H1 (cell line): ENCODE data around the gene PLCB3. TPM values are rescaled to one million over a fixed set of nuclear protein-coding genes. Genes with fewer than 3 reads are reported as not detected.

ENCODE experiments used
- CTCF ChIA-PET: fragments of 300-600 bp; sonication (Branson Sonifier 250); formaldehyde crosslinking; loops from one replicate; lab custom pipeline; 2021; ENCODE audit not compliant: partially characterized antibody; lab: Charles Lee
- POLR2A ChIA-PET: fragments of 300-600 bp; sonication (Branson Sonifier 250); formaldehyde crosslinking; loops from one replicate; lab custom pipeline; 2021; ENCODE audit warnings: inconsistent platforms; ENCODE audit not compliant: partially characterized antibody; lab: Charles Lee
- DNase-seq, 2 experiments: peaks; one replicate each; pipeline versions ENCODE4 v3.0.0 to v3.0.0-alpha.2; 2010 to 2022; ENCODE audit warnings: low spot score in 2 of 2, low read depth in 1 of 2, mixed read lengths in 1 of 2
- FAIRE-seq: peaks from 2 replicates; lab custom pipeline; 2011; peaks lifted over from hg19 to GRCh38; lab: Jason Lieb, UNC
- H2AFZ ChIP-seq: 2 replicates; pipeline ENCODE4 v1.8.1; 2012; ENCODE audit warnings: low read length, inconsistent platforms
- H2AK5ac ChIP-seq: 2 replicates; pipeline ENCODE4 v1.6.1; 2013; ENCODE audit warnings: low read depth, low read length
- H2BK120ac ChIP-seq: replicated peaks from 2 replicates; pipeline ENCODE3; 2013; ENCODE audit warnings: low read depth, low read length, inconsistent platforms
- H2BK12ac ChIP-seq: 2 replicates; pipeline ENCODE4 v1.6.1; 2013; ENCODE audit warnings: low read depth, low read length
- H2BK15ac ChIP-seq: 2 replicates; pipeline ENCODE4 v1.6.1; 2013; ENCODE audit warnings: low read length
- H2BK20ac ChIP-seq: 2 replicates; pipeline ENCODE4 v1.6.1; 2013; ENCODE audit warnings: low read length
- H2BK5ac ChIP-seq: 2 replicates; pipeline ENCODE4 v1.6.1; 2013; ENCODE audit warnings: low read depth, low read length
- H3K14ac ChIP-seq: 2 replicates; pipeline ENCODE4 v1.6.1; 2013; ENCODE audit warnings: inconsistent platforms; ENCODE audit not compliant: insufficient read length
- H3K18ac ChIP-seq: 2 replicates; pipeline ENCODE4 v1.6.1; 2013; ENCODE audit warnings: low read length; ENCODE audit errors: extremely low read depth
- H3K23ac ChIP-seq: 2 replicates; pipeline ENCODE4 v1.6.1; 2013; ENCODE audit warnings: inconsistent platforms; ENCODE audit not compliant: insufficient read length
- H3K23me2 ChIP-seq: 2 replicates; pipeline ENCODE4 v1.6.1; 2013; ENCODE audit warnings: low read depth, low read length
- H3K27ac ChIP-seq: 2 replicates; pipeline ENCODE4 v1.6.1; 2011; ENCODE audit warnings: low read depth, low read length, inconsistent platforms
- H3K27me3 ChIP-seq, 4 experiments: replicated peaks in 1 of 4; 1 replicate in 1 of 4; 2 replicates in 3 of 4; pipeline versions ENCODE4 v1.6.1 to v1.8.1; 2011 to 2013; ENCODE audit warnings: low read length in 3 of 4, mild to moderate bottlenecking in 3 of 4, inconsistent platforms in 2 of 4, mixed read lengths in 2 of 4, moderate library complexity in 1 of 4; ENCODE audit not compliant: control insufficient read depth in 3 of 4, insufficient read depth in 3 of 4; ENCODE audit errors: extremely low read depth in 1 of 4
- H3K36me3 ChIP-seq, 4 experiments: 2 replicates each; pipeline versions ENCODE4 v1.6.1 to v1.8.1; 2011 to 2013; ENCODE audit warnings: mild to moderate bottlenecking in 4 of 4, low read length in 3 of 4, moderate library complexity in 2 of 4, control low read depth in 1 of 4, inconsistent platforms in 1 of 4; ENCODE audit not compliant: insufficient read depth in 4 of 4, control insufficient read depth in 2 of 4
- H3K4ac ChIP-seq: replicated peaks from 2 replicates; pipeline ENCODE3; 2013; ENCODE audit warnings: low read length, low read depth, mixed read lengths, inconsistent platforms; ENCODE audit not compliant: insufficient read length
- H3K4me1 ChIP-seq, 4 experiments: replicated peaks in 1 of 4; 1 replicate in 1 of 4; 2 replicates in 3 of 4; pipeline versions ENCODE4 v1.6.1 to v1.8.1; 2011 to 2013; ENCODE audit warnings: low read length in 3 of 4, inconsistent platforms in 2 of 4, mixed read lengths in 1 of 4; ENCODE audit not compliant: insufficient read depth in 4 of 4, control insufficient read depth in 3 of 4
- H3K4me2 ChIP-seq, 2 experiments: 2 replicates each; pipeline versions ENCODE4 v1.6.1 to v1.8.1; 2011 to 2013; ENCODE audit warnings: low read depth in 2 of 2, low read length in 2 of 2, control low read depth in 1 of 2, inconsistent platforms in 1 of 2, mild to moderate bottlenecking in 1 of 2; ENCODE audit not compliant: insufficient read depth in 1 of 2
- H3K4me3 ChIP-seq, 4 experiments: fragments of 200-600, 300-600 bp in 1 of 4; sonication (generic), shearing (Covaris generic), sonication (Bioruptor Twin) in 1 of 4; 2 replicates each; pipeline versions ENCODE4 v1.5.1 to v1.8.1; 2011 to 2016; ENCODE audit warnings: low read length in 4 of 4, low read depth in 3 of 4, control low read depth in 2 of 4, inconsistent platforms in 2 of 4, mild to moderate bottlenecking in 2 of 4, mixed read lengths in 1 of 4, moderate library complexity in 1 of 4; ENCODE audit not compliant: insufficient read depth in 2 of 4; ENCODE audit errors: extremely low read depth in 1 of 4
- H3K56ac ChIP-seq: replicated peaks from 2 replicates; pipeline ENCODE3; 2013; ENCODE audit warnings: low read depth, mild to moderate bottlenecking, mixed read lengths, low read length, inconsistent platforms; ENCODE audit not compliant: insufficient read length
- H3K79me1 ChIP-seq: 2 replicates; pipeline ENCODE4 v1.6.1; 2013; ENCODE audit warnings: low read depth, low read length, control low read depth
- H3K79me2 ChIP-seq, 2 experiments: 2 replicates each; pipeline versions ENCODE4 v1.6.1 to v1.8.1; 2012 to 2013; ENCODE audit warnings: low read length in 2 of 2, mild to moderate bottlenecking in 2 of 2, inconsistent platforms in 1 of 2; ENCODE audit not compliant: insufficient read depth in 2 of 2, control insufficient read depth in 1 of 2
- H3K9ac ChIP-seq, 4 experiments: replicated peaks in 1 of 4; 1 replicate in 1 of 4; 2 replicates in 3 of 4; pipeline versions ENCODE4 v1.6.1 to v1.8.1; 2011 to 2013; ENCODE audit warnings: low read depth in 3 of 4, low read length in 3 of 4, control low read depth in 2 of 4, mild to moderate bottlenecking in 2 of 4, moderate library complexity in 2 of 4, inconsistent platforms in 1 of 4; ENCODE audit errors: extremely low read depth in 1 of 4
- H3K9me3 ChIP-seq, 2 experiments: 2 replicates each; pipeline versions ENCODE4 v1.6.1 to v1.8.1; 2012 to 2013; ENCODE audit warnings: mild to moderate bottlenecking in 2 of 2, moderate library complexity in 2 of 2, control low read depth in 1 of 2, inconsistent platforms in 1 of 2, low read depth in 1 of 2, low read length in 1 of 2, mixed read lengths in 1 of 2; ENCODE audit not compliant: insufficient read depth in 2 of 2
- H4K20me1 ChIP-seq, 2 experiments: replicated peaks in 1 of 2; 2 replicates each; pipeline versions ENCODE3 to v1.8.1; 2011 to 2013; ENCODE audit warnings: inconsistent platforms in 2 of 2, low read length in 2 of 2, mild to moderate bottlenecking in 1 of 2; ENCODE audit not compliant: insufficient read depth in 2 of 2, control insufficient read depth in 1 of 2
- H4K5ac ChIP-seq: 2 replicates; pipeline ENCODE4 v1.6.1; 2013; ENCODE audit warnings: low read length, low read depth, mixed read lengths, inconsistent platforms; ENCODE audit not compliant: insufficient read length
- H4K8ac ChIP-seq: 2 replicates; pipeline ENCODE4 v1.8.0; 2013; ENCODE audit warnings: mild to moderate bottlenecking, moderate library complexity, low read length, inconsistent platforms; ENCODE audit not compliant: insufficient read depth; ENCODE audit errors: extremely low read depth
- H4K91ac ChIP-seq: replicated peaks from 2 replicates; pipeline ENCODE3; 2013; ENCODE audit warnings: low read length, mixed read lengths, inconsistent platforms; ENCODE audit not compliant: insufficient read length
- EGR1 ChIP-seq: IDR thresholded peaks from 2 replicates; pipeline ENCODE4 v1.6.1; 2011; ENCODE audit warnings: low read depth, low read length, borderline replicate concordance
- EP300 ChIP-seq, 2 experiments: IDR thresholded peaks; 1 replicate in 1 of 2; 2 replicates in 1 of 2; pipeline ENCODE4 v1.6.1; 2011 to 2012; ENCODE audit warnings: low read depth in 2 of 2, low read length in 2 of 2, mild to moderate bottlenecking in 2 of 2, borderline replicate concordance in 1 of 2, inconsistent platforms in 1 of 2, moderate library complexity in 1 of 2
- FOSL1 ChIP-seq: IDR thresholded peaks from 2 replicates; pipeline ENCODE4 v1.6.1; 2011; ENCODE audit warnings: mild to moderate bottlenecking, low read depth, low read length, moderate library complexity; ENCODE audit not compliant: insufficient read depth
- GTF2F1 ChIP-seq: IDR thresholded peaks from 2 replicates; pipeline ENCODE4 v1.6.1; 2012; ENCODE audit warnings: low read depth, low read length, improper control_type of control experiment, borderline replicate concordance
- JUND ChIP-seq: IDR thresholded peaks from 2 replicates; pipeline ENCODE4 v1.6.1; 2011; ENCODE audit warnings: mild to moderate bottlenecking, improper control_type of control experiment, low read length
- KDM1A ChIP-seq: fragments of 200-600, 300-600 bp; sonication (generic); IDR thresholded peaks from 2 replicates; pipeline ENCODE4 v1.7.1; 2016; ENCODE audit warnings: mild to moderate bottlenecking, low read length, borderline replicate concordance
- NRF1 ChIP-seq: IDR thresholded peaks from 2 replicates; pipeline ENCODE4 v1.6.1; 2011; ENCODE audit warnings: mild to moderate bottlenecking, low read depth, low read length, improper control_type of control experiment
- PHF8 ChIP-seq: fragments of 200-600 bp; sonication (generic); conservative IDR thresholded peaks from 2 replicates; pipeline ENCODE4 v1.7.1; 2012; ENCODE audit warnings: low read depth, mild to moderate bottlenecking, inconsistent platforms, low read length, moderate library complexity
- POU5F1 ChIP-seq: IDR thresholded peaks from 2 replicates; pipeline ENCODE4 v1.6.1; 2011; ENCODE audit warnings: low read depth, mild to moderate bottlenecking, low read length, moderate library complexity
- SIX5 ChIP-seq: IDR thresholded peaks from 2 replicates; pipeline ENCODE4 v1.6.1; 2011; ENCODE audit warnings: mild to moderate bottlenecking, low read depth, low read length
- TBP ChIP-seq: IDR thresholded peaks from 2 replicates; pipeline ENCODE4 v1.6.1; 2011; ENCODE audit warnings: low read depth, low read length, improper control_type of control experiment
- YY1 ChIP-seq: IDR thresholded peaks from 2 replicates; pipeline ENCODE4 v1.6.1; 2011; ENCODE audit warnings: low read depth, mild to moderate bottlenecking, low read length
- WGBS, 2 experiments: shearing (Covaris generic) in 1 of 2; methylation state at CpG; one replicate each; pipeline versions ENCODE4 v1.1.6 to v1.1.7; 2013 to 2015; ENCODE audit warnings: low lambda C conversion rate in 2 of 2, mixed read lengths in 2 of 2, inconsistent platforms in 1 of 2, low coverage in 1 of 2, missing lambda C conversion rate in 1 of 2; ENCODE audit not compliant: insufficient replicate concordance in 2 of 2, insufficient coverage in 1 of 2, insufficient read length in 1 of 2; ENCODE audit errors: extremely low coverage in 1 of 2, missing lambda C conversion rate in 1 of 2; 5-methylcytosine and 5-hydroxymethylcytosine counted together
- polyA plus RNA-seq, 7 experiments: library from polyadenylated mRNA; depleted of rRNA in 3 of 7; stranded (reverse) in 5 of 7; unstranded in 2 of 7; fragments of >200 nt in 5 of 7; fragments of 200-250 nt in 2 of 7; gene quantifications; 1 replicate in 5 of 7; 2 replicates in 1 of 7; 4 replicates in 1 of 7; pipeline versions ENCODE4 v1.2.1 to v1.2.3, GENCODE V29; 2011 to 2013; ENCODE audit warnings: missing spikeins in 2 of 7, mixed read lengths in 2 of 7
- total RNA-seq: library from RNA; stranded (reverse); fragmentation: NEBNext Ultra II Directional; extraction: Animal tissue kit (Norgen Biotek cat#: 25700); gene quantifications from 2 replicates; pipeline ENCODE4 v1.2.1, GENCODE V29; 2021
- TF ChIP-seq, protein P1 (sequence below): IDR thresholded peaks from 2 replicates; pipeline ENCODE4 v1.6.1; 2011; ENCODE audit warnings: low read length, improper control_type of control experiment

The PLCB3 gene
- total and polyA plus RNA-seq, 2 of the 8 experiments (the other 6 are each of a cell fraction or from before 2014, with no cell fraction given) = 47.2 to 104 TPM

GRCh38 chr11:64219755-64220154 lies 31.6 kb upstream of the PLCB3 start:
- Histone ChIP-seq H3K56ac (no peak overlapping the region), H2BK5ac (no peak overlapping the region), H3K23ac (no peak overlapping the region), H3K9me3 (no peaks in the 10 kb centered on the region), H3K79me1 (no peaks in the 10 kb centered on the region), H2BK12ac (no peak overlapping the region), H3K4me3 (no peak overlapping the region), H2BK120ac (no peak overlapping the region), H2BK15ac (no peak overlapping the region), H3K79me2 (no peaks in the 10 kb centered on the region), H3K14ac (no peak overlapping the region), H4K91ac (no peak overlapping the region), H3K18ac (no peak overlapping the region), H2AK5ac (no peak overlapping the region), H3K4ac (no peak overlapping the region), H3K36me3 (peaks cover 0 to 9% (median 5%) of the 10 kb centered on the region in 4 experiments; a peak in 5 of 8 replicates), H3K9ac (no peak overlapping the region), H3K4me1 (no peaks in the 10 kb centered on the region; a peak in 1 of 7 replicates), H3K27ac (no peak overlapping the region), H4K5ac (no peak overlapping the region), H3K23me2 (no peaks in the 10 kb centered on the region), H4K20me1 (peaks cover 2 to 13% of the 10 kb centered on the region in 2 experiments), H3K27me3 (no peaks in the 10 kb centered on the region), H2BK20ac (no peak overlapping the region), H2AFZ (no peak overlapping the region), H3K4me2 (no peak overlapping the region), H4K8ac (no peak overlapping the region)
- ChIA-PET CTCF (interaction anchor here (1.1 to 2.8 kb wide), 6 partner anchors 9 to 56 kb away, joined by 3 to 19 read pairs (median 4); partner anchors contain the start of genes FERMT3 and PLCB3), POLR2A (interaction anchor here (1.0 to 14.1 kb wide), 9 partner anchors 11 to 50 kb away, joined by 3 to 253 read pairs (median 4); partner anchors contain the start of genes FERMT3, PLCB3, STIP1 and VEGFB)
- DNase-seq = no peak
- WGBS, 2 experiments = 96% methylated on average over 10 of the region's 10 CpGs; no CpG with 5 or more reads in 1 of the 2 experiments
- FAIRE-seq = no peak
- no peak for TF ChIP-seq TBP
- TF ChIP-seq KDM1A = no peak
- no peak for TF ChIP-seq JUND
- TF ChIP-seq EGR1 = no peak
- TF ChIP-seq PHF8 = no peak
- TF ChIP-seq GTF2F1 = no peak
- no peak for TF ChIP-seq YY1
- TF ChIP-seq FOSL1 = no peak
- TF ChIP-seq NRF1 = no peak
- TF ChIP-seq, protein P1, sequence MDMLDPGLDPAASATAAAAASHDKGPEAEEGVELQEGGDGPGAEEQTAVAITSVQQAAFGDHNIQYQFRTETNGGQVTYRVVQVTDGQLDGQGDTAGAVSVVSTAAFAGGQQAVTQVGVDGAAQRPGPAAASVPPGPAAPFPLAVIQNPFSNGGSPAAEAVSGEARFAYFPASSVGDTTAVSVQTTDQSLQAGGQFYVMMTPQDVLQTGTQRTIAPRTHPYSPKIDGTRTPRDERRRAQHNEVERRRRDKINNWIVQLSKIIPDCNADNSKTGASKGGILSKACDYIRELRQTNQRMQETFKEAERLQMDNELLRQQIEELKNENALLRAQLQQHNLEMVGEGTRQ = no peak
- TF ChIP-seq EP300 (IDR thresholded peaks at IDR 0.05; ENCODE audit: borderline replicate concordance in 1 of 2, low read depth in 2 of 2, low read length in 2 of 2) = no peak
- TF ChIP-seq POU5F1 = no peak
- TF ChIP-seq SIX5 = no peak
